Femur (tissue), 1 donor: ENCODE data around the gene CD300C.
A peak's percentile ranks its signal among the peaks of the same experiment; 100 is the strongest.
"Not testable (repeated sequence)": the region's sequence is repeated elsewhere in the genome, so short reads cannot be mapped to it uniquely, and the experiment has no call there.

ENCODE experiments used
- DNase-seq: peaks from one replicate; pipeline ENCODE4 v3.0.0-alpha.2; 2017

Gene CD300C

DNA sequence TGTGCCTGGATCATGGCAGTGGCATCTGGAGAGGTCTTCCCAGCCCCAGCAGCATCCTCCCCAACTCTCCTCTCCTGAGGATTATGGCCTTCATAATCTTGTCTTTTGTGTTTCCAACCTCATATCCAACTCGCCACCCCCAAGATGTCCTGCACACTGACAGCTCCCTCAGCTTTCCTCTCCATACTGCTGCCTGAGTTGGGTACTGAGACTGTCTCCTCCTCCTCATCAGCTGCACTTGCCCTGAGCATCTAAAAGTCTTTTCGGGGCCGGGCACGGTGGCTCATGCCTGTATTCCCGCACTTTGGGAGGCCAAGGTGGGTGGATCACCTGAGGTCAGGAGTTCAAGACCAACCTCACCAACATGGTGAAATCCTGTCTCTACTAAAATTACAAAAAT is 16.7 kb downstream of the CD300C start:
- no peak for DNase-seq

DNA sequence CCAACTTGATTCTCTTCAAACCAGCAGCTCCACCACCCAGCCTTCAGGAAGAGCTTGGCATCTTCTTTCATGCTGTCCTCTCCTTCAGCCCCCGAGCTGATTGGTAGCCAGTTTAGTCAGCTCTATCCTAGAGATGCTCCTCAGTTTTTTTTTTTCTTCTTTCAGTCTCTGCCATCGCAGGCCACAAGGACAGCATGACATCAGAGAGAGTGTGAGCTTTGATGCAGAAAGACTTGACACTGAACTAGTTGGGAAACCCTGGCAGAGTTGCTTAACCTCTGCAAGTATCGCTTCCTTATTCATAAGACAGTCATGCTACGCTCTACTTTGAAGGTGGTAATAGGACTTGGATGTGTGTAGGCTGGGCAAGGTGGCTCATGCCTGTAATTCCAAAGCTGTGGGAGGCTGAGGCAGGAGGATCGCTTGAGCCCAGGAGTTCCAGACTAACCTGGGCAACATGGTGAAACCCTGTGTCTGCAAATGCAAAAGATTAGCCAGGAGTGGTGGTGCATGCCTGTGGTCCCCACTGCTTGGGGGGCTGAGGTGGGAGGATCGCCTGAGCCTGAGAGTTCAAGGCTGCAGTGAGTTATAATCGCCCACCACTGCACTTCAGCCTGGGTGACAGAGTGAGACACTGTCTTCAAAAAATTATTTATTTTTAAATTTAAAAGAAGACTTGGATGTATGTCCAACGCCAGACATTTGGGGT is 17.3 kb downstream of the CD300C start:
- DNase-seq: peak; percentile 50

DNA sequence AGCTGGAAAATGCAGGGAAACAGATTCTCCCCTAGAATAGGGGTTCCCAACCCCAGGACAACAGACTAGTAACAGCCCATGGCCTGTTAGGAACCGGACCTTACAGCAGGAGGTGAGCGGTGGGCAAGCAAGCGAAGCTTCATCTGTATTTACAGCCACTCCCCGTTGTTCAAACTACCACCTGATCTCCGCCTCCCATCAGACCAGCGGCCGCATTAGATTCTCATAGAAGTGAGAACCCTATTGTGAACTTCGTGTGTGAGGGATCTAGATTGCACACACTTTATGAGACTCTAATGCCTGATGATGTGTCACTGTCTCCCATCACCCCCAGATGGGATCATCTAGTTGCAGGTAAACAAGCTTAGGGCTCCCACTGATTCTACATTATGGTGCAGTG is 18.2 kb downstream of the CD300C start:
- DNase-seq: no peak

DNA sequence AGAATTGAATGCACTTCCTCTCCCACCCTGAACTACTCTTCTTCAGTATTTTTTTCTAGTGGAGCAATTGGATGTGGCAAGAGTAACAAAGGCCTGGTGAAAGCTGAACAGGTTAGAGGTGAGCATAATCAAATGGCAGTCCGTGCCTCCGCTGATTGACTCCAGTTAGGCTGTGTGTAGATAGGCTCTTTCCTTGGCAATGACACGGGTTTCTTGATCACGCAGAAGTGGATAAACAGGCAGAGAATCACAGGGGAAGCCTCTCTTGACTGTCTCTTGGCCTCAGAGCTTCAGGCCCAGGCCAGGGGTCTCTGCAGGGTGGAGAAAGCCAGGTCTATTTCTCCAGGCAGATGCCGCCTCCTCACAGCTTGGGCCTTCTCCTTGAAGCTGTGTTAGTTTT is 18.8 kb downstream of the CD300C start:
- DNase-seq: no peak

DNA sequence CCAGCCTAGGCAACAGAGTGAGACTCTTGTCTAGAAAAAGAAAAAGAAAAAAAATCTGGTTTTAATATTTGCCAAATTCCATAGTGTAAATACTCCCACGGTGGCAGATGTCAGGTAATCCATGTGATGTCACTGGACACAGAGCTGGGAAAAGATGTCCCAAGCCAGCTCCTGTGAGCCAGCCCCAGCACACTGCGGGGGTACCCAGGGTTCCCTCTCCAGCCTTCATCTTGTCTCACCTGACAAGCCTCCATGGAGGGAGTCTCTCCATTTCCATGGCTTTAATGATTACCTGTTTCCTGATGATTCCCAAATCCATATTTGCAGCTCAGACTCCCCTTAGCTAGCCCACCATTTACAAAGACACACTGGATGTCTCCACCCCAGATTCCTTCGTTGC is 19.2 kb downstream of the CD300C start:
- no peak for DNase-seq

DNA sequence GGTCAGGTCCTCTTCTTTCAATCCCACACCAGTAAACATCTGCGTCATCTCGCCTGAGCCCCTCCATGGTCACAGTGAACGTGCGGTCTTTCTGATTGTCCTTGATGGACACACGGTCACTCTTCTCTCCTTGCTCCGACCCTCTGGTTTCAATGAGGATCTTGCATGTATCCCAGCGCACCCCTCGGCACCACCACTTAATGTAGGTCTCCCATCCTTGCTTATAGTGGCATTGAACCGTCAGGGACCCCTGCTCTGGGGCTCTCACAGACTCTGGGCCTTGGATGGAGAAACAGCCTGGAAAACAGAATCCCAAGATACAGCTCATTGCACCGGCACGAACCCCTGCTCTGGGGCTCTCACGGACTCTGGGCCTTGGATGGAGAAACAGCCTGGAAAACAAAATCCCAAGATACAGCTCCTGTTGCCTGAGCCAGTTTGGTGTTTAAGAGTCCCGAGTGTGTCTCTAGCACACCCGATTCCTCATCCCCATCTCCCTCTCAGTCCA is 20.1 kb downstream of the CD300C start:
- no peak for DNase-seq

DNA sequence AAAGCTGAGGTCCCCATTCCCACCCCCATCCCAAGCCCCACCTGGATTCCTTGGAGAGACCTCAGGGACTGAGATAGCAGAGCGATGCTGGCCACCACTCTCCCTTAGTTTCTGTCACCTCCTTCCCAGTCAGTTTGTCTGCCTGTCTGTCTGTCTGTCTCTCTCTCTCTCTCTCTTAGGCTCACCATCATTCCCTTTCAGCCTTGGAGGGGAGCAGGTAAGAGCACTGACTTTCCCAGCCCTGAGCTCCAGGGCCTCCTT is 20.5 kb downstream of the CD300C start:
- no peak for DNase-seq

DNA sequence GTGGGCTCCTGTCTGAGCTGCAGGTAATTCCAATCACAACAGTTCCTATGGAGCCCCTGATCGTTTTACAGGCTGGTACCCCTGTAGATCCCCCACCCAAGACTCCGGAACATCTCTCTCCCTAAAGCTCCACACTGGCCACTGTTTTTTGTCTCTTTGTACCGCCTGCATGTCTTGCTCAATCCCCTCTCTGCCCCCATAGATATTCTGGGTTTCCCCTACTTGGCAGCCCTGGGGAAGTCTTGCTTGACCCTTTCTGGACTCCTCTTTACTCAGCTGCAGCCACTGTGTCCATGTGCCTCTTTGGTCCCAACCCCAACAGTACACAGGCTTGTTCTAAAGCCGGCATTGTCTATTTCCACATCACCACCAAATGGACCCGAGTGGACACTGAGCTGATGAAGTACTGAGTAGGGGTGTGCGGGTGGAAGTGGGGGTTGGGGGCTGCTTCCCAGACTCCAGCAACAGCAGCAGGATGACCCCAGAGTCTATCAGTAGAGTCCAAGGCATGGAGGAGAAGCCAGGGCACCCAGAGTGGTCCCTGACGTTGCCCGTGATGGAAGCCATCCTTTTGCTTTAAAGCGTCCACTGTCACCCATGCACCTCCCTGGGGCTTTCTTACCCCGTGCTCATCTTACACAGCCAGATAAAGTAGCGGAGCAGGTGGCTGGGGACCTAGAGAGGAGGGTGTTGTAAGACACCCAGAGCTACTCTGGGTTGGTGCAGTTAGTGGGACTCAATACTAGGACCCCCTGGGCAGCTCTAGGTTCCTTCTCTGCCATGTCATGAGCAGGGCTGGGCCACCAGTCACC is 21.1 kb downstream of the CD300C start:
- no peak for DNase-seq

DNA sequence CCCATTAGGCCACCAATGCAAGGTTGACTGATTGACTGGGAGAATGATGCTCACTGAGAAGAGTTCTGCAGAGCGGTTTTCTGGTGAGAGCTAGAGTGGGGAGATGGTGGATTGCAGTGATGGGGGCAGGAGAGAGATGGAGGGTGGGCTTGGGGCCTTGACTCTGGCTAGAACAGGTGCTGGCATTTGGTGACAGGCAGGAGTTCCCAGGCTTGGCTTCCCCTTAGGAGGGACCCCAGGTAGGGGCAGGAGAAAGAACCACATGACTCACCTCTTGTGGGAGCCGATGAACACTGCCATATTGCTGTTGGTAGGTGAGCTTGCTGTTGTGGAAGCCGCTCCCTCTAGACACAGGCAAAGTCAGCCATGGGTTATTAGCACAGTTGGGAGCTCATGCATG is 22.6 kb downstream of the CD300C start:
- no peak for DNase-seq

DNA sequence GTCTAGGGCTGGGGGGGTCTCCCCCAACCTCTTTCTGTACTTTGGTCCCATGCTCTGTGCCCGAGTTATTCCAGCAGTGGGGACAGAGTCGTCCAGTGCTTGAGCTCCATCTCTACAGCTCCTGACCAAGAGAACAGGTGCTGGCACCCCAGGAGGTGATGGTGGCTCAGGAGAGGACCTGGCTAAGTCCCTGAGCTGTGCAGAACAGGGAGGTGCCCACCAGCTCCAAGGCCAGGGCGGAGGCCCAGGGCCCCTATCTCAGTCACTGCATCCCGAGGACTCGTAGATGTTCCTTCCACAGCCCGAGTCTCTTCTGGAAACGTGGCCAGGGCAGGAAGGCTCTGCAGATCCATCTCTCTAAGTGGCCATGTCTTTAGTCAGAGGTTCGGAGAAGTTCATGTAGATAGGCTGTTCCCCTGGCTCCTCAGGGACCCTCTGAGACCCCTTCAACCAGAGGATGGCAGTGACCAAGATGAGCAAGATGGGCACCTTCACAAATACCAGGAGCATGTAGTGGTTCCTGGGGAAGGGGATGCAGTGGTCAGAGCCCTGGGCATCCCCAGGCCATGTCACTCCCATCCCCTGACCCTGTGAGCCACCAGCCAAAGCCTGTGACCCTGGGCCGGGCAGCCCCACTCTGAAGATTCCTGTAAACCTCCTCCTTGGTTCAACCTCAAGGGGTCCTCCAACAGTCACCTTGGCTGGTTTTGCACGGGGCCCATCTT is 23.4 kb downstream of the CD300C start:
- no peak for DNase-seq

DNA sequence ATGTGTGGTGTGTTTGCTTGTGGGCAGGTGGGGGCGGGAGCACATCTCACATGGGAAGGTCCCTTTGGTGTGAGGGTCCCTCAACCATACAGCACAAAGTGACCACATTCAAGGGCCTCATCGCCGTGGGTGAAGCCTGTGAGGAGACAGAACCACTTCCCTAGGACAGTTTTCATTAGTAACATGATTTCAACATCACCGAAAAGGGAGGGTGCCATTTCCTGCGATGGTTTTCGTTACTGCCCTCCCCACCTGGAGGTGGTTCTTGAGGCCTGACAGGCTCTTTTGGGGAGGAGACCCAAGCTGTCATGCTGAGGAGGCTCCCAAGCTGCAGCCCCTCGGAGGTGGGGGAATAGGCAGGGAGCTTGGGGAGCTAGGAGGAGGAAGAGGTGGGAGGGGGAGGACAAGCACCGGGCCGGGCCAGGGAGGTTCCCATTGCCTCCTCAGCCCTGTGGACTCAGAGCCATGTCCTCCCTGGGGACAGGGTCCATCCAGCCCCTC is 24.2 kb downstream of the CD300C start:
- no peak for DNase-seq

DNA sequence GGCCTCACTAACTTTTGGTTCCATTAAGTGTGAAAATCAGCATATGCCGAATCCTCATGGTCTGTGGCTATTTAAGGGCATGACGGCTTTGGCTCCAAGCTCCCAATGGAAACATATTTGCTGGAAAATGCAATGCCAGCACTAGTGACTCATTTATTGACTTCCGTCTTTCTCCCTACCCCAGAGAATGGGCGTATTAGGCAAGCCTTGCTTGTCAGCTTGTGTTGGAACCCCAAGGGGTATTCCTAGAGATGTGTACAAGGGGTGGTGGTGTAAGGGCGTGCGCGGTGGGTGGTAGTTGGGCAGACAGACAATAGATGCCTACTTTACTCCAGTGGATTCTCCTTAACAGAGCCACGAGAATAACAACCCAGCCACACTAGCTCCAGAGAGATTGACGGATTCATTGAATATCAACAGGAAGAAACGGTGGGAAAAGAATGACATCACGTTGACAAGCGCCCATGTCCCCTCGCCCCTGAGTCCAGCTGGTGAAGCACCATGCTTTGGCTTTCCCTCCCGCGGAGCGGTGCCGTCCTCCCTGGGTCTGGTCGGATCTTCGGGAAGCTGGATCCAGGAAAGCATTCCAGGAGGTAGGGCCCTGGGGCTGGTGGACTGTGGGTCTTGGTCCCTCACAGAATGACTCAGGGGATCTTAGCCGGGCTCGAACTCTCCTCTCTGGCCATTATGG is 25.0 kb downstream of the CD300C start:
- DNase-seq: peak; percentile 43

DNA sequence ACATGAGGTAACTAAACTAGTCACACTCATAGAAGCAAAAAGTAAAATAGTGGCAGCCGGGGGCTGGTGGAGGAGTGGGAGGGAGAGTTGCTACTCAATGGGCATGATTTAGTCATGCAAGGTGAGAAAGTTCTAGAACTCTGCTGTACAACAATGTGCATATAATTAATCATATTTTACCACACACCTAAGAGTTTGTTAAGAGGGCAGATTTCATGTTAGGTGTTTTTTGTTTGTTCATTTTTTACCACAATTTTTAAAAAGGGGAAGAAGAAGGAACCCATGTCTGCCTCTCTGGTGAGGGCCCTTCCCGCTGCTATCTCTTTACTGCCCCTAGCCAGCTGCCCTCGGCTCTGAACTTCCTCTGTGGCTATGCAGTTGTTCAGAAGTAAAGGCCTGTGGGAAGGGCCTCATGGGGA is 25.9 kb downstream of the CD300C start:
- DNase-seq: no peak

DNA sequence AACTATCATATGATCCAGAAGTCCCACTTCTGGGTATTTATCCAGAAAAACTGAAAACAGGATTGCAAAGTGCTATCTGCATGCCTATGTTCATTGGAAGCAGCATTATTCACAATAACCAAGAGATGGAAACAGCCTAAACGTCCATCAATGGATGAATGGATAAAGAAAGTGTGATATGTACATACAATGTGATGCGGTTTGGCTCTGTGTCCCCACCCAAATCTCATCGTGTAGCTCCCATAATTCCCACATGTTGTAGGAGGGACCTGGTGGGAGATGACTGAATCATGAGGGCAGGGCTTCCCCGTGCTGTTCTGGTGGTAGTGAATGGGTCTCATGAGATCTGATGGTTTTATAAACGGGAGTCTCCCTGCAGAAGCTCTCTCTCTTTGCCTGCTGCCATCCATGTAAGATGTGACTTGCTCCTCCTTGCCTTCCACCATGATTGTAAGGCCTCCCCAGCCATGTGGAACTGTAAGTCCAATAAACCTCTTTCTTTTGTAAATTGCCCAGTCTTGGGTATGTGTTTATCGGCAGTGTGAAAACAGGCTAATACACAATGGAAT is 27.4 kb downstream of the CD300C start:
- DNase-seq: not testable (repeated sequence)

DNA sequence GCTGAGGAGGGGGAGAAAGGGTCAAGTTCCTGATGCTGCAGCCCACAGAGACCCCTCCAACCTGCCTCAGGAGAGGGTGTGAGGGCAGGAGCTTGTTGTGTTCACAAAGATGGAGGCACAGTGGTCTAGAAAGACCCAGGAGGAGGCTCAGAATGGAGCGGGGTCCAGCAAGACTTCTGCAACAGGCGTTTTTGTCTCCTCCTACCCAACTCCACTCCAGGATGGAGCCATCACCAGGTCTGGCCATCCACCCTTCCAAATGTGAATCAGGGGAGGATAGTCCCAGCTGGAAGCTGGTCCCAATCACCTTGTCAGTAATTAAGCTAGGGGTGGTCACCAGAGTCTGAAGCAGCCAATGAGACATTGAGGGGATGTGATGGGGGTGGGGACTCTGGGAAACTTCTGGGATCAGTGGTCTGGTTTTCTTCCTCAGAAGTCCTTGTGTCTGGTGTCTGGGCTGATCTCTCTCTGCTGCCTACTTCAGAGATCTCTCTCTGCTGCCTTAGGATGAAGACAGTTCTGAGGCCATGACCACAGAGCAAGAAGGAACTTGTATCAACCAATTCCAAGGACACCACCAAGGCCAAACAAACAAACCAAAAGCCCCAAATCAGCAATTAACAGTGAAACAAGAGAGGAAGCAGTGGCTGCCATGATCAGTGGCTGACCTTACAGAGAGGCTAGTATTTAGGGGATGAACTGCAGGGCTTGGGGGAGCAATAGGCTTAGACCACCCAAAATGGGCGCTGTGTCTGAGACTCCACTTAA is 29.2 kb downstream of the CD300C start:
- DNase-seq: no peak

DNA sequence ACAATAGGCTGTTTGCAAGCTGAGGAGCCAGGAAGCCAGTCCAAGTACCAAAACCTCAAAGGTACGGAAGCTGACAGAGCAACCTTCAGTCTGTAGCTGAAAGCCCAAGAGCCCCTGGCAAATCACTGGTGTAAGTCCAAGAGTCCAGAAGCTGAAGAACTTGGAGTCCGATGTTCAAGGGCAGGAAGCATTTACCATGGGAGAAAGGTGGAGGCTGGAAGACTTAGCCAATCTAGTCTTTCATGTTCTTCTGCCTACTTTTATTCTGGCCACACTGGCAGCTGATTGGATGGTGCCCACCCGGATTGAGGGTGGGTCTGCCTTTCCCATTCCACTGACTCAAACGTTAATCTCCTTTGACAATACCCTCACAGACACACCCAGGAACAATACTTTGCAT is 30.0 kb downstream of the CD300C start:
- DNase-seq: no peak

DNA sequence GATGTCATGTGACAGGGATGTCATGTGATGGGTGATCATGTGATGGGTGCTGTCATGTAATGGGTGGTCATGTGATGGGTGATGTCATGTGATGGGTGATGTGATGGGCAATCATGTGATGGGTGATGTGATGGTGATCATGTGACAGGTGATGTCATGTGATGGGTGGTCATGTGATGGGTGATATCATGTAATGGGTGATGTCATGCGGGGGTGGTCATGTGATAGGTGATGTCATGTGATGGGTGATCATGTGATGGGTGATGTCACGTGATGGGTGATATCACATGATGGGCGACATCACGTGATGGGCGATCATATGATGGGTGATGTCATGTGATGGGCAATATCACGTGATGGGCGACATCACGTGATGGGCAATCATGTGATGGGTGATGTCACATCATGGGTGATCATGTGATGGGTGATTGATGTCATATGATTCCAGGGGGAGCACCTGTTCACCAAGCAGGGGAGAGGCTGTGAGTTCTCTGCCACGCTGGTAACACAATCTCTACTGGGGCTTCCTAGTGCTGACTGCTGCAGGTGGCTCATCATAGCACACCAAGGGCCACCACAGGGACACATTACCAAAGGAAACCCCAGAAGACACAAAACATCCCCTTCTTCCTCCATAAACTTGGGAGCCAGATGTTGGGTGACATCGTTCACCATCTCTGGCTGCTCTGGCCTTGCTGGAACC is 31.1 kb downstream of the CD300C start:
- no peak for DNase-seq

DNA sequence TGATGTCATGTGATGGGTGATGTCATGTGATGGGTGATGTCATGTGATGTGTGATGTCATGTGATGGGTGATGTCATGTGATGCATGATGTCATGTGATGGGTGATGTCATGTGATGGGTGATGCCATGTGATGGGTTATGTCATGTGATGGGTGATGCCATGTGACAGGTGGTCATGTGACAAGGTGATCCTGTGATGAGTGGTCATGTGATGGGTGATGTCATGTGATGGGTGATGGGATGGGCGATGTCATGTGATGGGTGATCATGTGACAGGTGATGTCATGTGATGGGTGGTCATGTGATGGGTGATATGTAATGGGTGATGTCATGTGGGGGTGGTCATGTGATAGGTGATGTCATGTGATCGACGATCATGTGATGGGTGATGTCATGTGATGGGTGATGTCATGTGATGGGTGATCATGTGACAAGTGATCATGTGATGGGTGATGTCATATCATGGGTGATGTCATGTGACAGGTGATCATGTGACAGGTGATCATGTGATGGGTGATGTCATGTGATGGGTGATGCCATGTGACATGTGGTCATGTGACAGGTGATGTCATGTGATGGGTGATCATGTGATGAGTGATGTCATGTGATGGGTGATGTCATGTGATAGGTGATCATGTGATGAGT is 31.8 kb downstream of the CD300C start:
- peak; percentile 47 for DNase-seq

DNA sequence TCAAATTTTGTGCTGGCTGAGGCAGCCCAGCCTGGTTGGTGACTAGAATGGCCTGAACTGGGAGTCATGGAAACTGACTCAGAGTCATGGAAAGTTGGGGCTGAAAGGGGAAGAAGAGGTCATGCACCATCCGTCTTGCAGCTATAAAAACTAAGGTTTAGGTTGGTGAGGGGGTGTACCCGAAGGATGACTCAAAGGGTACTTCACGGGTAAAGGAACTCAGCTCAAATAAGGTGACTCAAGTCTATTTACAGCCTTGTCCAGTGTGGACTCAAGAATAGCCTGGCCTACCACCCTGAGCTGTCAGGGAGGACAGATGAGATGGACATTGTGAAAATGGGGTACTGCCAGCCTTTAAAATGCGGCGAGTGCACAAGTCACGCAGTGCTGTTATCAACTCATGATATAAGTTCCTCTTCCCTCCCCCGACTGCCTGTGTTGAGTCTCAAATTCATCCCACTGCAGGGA is 33.3 kb downstream of the CD300C start:
- no peak for DNase-seq

DNA sequence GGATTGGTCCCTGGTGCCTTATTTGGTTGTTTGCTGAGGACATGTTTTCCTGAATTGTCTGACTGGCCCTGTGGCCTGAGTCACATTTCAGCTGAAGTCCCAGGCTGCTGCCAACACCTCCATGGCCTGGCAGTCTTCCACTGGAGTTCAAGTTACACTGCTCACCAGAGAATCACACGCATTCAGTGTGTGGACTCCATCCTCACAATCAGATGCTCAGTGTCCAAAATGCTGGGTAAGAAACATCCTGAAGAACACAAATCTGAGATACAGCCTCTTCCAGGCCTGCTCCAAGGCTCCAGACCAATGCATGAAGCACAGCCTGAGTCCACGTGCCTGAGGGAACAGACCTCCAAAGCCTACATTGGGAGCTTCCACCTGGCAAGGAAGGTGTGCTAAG is 33.9 kb downstream of the CD300C start:
- DNase-seq: no peak

DNA sequence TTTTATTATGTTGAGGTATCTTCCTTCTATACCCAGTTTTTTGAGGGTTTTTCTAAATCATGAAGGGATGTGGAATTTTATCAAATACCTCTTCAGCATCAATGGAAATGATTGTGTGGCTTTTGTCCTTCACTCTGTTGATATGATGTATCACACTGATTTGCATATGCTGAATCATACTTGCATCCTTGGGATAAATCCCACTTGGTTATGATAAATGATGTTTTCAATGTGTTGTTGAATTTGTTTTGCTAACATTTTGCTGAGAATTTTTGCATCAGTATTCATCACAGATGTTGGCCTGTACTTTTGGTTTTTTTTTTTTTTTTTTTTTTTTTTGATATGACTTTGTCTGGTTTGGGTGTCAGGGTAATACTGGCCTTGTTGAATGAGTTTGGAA is 37.8 kb downstream of the CD300C start:
- DNase-seq: no peak
